Omental fat pad (tissue), 4 donors: ENCODE data around the gene SHANK2. TPM values are rescaled to one million over a fixed set of nuclear protein-coding genes. Genes with fewer than 3 reads are reported as not detected.

Source experiments
- ATAC-seq: fragments of 150-250 bp; one replicate; pipeline ENCODE4 v1.9.1; 2016; ENCODE audit warnings: mild to moderate bottlenecking, moderate library complexity; ENCODE audit not compliant: low FRiP score
- DNase-seq: peaks from one replicate; pipeline ENCODE4 v3.0.0-alpha.2; 2019; ENCODE audit warnings: low spot score
- CTCF ChIP-seq, 3 donors: fragments of 450-650 bp; IDR thresholded peaks; one replicate each; pipeline ENCODE4 v1.5.1; 2016 to 2017; ENCODE audit warnings: antibody characterized with exemption in 3 of 3, mild to moderate bottlenecking in 3 of 3, moderate library complexity in 2 of 3
- total RNA-seq, 4 donors: library from RNA; depleted of rRNA; stranded (reverse); fragments of >200 nt; gene quantifications; one replicate each; pipeline ENCODE4 v1.1.0, GENCODE V29; 2016

SHANK2 gene
- total RNA-seq, 4 donors from 2014 or later: 0.82 to 9.6 (median 5.6) TPM

GRCh38 chr11:71249301-71249700 is 3.1 kb downstream of the SHANK2 start:
- DNase-seq: no peak

GRCh38 chr11:71248656-71249055 is 3.7 kb downstream of the SHANK2 start:
- no peak for DNase-seq
- no peak for TF ChIP-seq CTCF (IDR thresholded peaks at IDR 0.05)
- ATAC-seq: no peak

More at GRCh38 chr11:71249301-71249700, 3.1 kb downstream of the SHANK2 start:
- ATAC-seq: no peak
- TF ChIP-seq CTCF (IDR thresholded peaks at IDR 0.05): no peak

DNA sequence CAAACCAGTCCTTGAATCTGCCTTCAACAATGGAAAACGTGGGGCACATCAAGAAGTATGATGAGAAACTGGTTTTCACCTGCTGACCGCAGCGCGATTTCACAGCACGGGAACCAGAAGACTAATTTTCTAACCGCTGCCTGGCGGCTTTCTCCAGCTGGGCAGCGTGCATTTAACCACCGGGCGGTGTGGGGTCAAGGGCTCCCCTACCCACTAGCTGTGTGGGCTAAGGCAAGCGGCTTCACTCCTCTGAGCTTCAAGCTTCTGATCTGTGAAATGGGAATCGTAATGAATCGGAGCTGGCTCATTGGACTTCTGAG is 4.2 kb downstream of the SHANK2 start:
- ATAC-seq (no peak), DNase-seq (no peak)
- TF ChIP-seq CTCF (IDR thresholded peaks at IDR 0.05): no peak

- no peak for TF ChIP-seq CTCF (IDR thresholded peaks at IDR 0.05)
- ATAC-seq (no peak), DNase-seq (no peak)
Observed at GRCh38 chr11:71247551-71248250, 4.7 kb downstream of the SHANK2 start.

- no peak for DNase-seq
- TF ChIP-seq CTCF (IDR thresholded peaks at IDR 0.05): no peak
- no peak for ATAC-seq
Observed at GRCh38 chr11:71246559-71246958, 5.8 kb downstream of the SHANK2 start.

GRCh38 chr11:71245601-71246391 is 6.6 kb downstream of the SHANK2 start:
- DNase-seq (no peak), ATAC-seq (no peak)
- TF ChIP-seq CTCF (IDR thresholded peaks at IDR 0.05): no peak
